ACHN (cell line): Measurements from ENCODE around the gene SFTPA2.
"Not testable (repeated sequence)": the region's sequence is repeated elsewhere in the genome, so short reads cannot be mapped to it uniquely, and the experiment has no call there.

Experiments used
- DNase-seq: peaks from one replicate; pipeline ENCODE4 v3.0.0-alpha.2; 2015
- in situ Hi-C: cut with HindIII; loops from 2 replicates; pipeline ENCODE4 v1.10.0; 2017; ENCODE audit warnings: low sequenced_read_pairs, low pct_ligation_motif_present, low pct_unique_long_range_greater_than_20kb

The SFTPA2 gene

GRCh38 chr10:79560160-79560709 lies at the start of gene SFTPA2:
SFTPA2 (minus strand) TSS chr10:79560407; CDS start chr10:79559483, 924 bp downstream.
- in situ Hi-C loops = no loop called here
- no peak for DNase-seq

GRCh38 chr10:79608505-79609375 lies 48.5 kb upstream of the SFTPA2 start:
- DNase-seq = peak; percentile 46
- in situ Hi-C loops = no loop called here

- in situ Hi-C loops = no loop called here
- DNase-seq = no peak
Observed at GRCh38 chr10:79605308-79605707, 45.1 kb upstream of the SFTPA2 start.

- in situ Hi-C loops = no loop called here
- DNase-seq = no peak
Observed at GRCh38 chr10:79604294-79604693, 44.1 kb upstream of the SFTPA2 start.

- DNase-seq = no peak
- in situ Hi-C loops = no loop called here
Observed at GRCh38 chr10:79602953-79603352, 42.7 kb upstream of the SFTPA2 start.

- in situ Hi-C loops = no loop called here
- DNase-seq = no peak
Observed at GRCh38 chr10:79601939-79602338, 41.7 kb upstream of the SFTPA2 start.

- DNase-seq, in situ Hi-C loops: not testable (repeated sequence)
Observed at GRCh38 chr10:79599644-79600043, 39.4 kb upstream of the SFTPA2 start.

- in situ Hi-C loops = no loop called here
- DNase-seq = no peak
Observed at GRCh38 chr10:79595510-79595909, 35.3 kb upstream of the SFTPA2 start.

- DNase-seq, in situ Hi-C loops: not testable (repeated sequence)
Observed at GRCh38 chr10:79594565-79594964, 34.4 kb upstream of the SFTPA2 start.

GRCh38 chr10:79593377-79593776 lies 33.2 kb upstream of the SFTPA2 start:
- DNase-seq = no peak
- in situ Hi-C loops = no loop called here

- in situ Hi-C loops = no loop called here
- no peak for DNase-seq
Observed at GRCh38 chr10:79588800-79589199, 28.6 kb upstream of the SFTPA2 start.

- DNase-seq = no peak
- in situ Hi-C loops = no loop called here
Observed at GRCh38 chr10:79586933-79587332, 26.7 kb upstream of the SFTPA2 start.

GRCh38 chr10:79585870-79586527 lies 25.8 kb upstream of the SFTPA2 start:
- DNase-seq = no peak
- in situ Hi-C loops = no loop called here

- no peak for DNase-seq
- in situ Hi-C loops = no loop called here
Observed at GRCh38 chr10:79583488-79584024, 23.3 kb upstream of the SFTPA2 start.

GRCh38 chr10:79582954-79583353 lies 22.7 kb upstream of the SFTPA2 start:
- in situ Hi-C loops, DNase-seq: not testable (repeated sequence)

- no peak for DNase-seq
- in situ Hi-C loops = no loop called here
Observed at GRCh38 chr10:79582096-79582495, 21.9 kb upstream of the SFTPA2 start.

GRCh38 chr10:79581044-79581443 lies 20.8 kb upstream of the SFTPA2 start:
- in situ Hi-C loops = no loop called here
- no peak for DNase-seq

- DNase-seq = no peak
- in situ Hi-C loops = no loop called here
Observed at GRCh38 chr10:79579361-79579760, 19.2 kb upstream of the SFTPA2 start.

- in situ Hi-C loops, DNase-seq: not testable (repeated sequence)
Observed at GRCh38 chr10:79570624-79571023, 10.4 kb upstream of the SFTPA2 start.
